Ecto neural progenitor cell (in vitro differentiated cells): Measurements from ENCODE around the gene GPR141.

Source experiments
- DNase-seq: peaks from one replicate; pipeline ENCODE4 v3.0.0-alpha.2; 2018; ENCODE audit warnings: low spot score

GPR141 gene

DNA sequence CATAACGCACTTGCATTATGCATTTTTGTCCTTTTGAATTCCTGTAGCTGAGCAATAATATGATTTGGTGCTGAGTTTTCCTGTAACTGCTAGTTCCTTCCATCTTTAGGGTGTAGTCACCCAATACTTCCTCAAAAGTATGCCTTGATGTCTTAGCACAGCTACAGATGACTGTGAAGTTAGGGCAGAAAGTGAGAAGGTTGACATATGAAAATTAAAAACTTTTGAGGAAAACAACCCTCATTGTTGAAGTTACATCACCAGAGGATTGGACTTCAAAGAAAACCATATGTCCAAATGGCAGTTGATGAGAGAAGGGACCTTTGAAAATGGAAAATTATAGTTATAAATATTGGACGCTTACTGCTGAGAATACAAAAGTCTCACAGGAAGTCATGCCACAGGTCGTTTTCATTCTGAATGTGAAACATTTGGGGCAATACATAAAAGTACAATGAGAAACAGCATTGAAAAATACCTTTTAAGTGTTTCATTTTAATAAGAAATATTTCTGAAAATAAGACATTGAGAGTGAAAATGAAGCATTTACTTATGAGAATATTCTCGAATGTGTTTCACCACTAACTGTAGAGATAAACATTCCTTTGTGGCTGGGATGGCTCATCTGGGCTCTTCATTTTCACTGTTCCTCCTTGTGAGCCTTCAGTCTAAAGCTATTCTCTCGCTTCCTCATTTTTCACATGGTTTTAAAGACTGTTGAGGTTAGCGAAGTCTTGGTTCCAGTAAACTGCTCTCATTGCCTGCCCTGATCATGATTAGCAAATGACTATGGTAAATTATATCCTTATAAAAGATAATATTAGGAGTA, 103.4 kb downstream of the GPR141 start:
- no peak for DNase-seq
